HCT116 (cell line): ENCODE data around the gene SDK2. TPM values are rescaled to one million over a fixed set of nuclear protein-coding genes. Genes with fewer than 3 reads are reported as not detected.

Experiments used
- ATAC-seq: fragments of 200-7000 bp; cut with Tn5 transposase; 2 replicates; pipeline ENCODE4 v1.9.1; 2020; ENCODE audit warnings: mild to moderate bottlenecking, moderate library complexity
- BruUV-seq: library from RNA; stranded (reverse); fragments of 400-500 nt; replicated peaks from 2 replicates; lab custom pipeline; 2021; lab: Mats Ljungman, UMichigan
- CTCF ChIA-PET: fragments of 300-600 bp; sonication (Branson Sonifier 250); formaldehyde crosslinking; loops from one replicate; lab custom pipeline; 2021; ENCODE audit warnings: antibody characterized with exemption; lab: Charles Lee
- POLR2A ChIA-PET: fragments of 300-600, 350-600 bp; sonication (Branson Sonifier 250); formaldehyde crosslinking; loops from one replicate; lab custom pipeline; 2021; ENCODE audit warnings: antibody characterized with exemption; lab: Charles Lee
- RAD21 ChIA-PET, 2 experiments: fragments of 300-600 bp; sonication (Branson Sonifier 250); formaldehyde crosslinking; loops; one replicate each; lab custom pipeline; 2023; ENCODE audit warnings: low total read pairs in 2 of 2; ENCODE audit not compliant: uncharacterized antibody in 2 of 2, unreplicated experiment in 2 of 2, low non-redundant PET in 1 of 2; lab: Charles Lee
- DNase-seq: peaks from one replicate; pipeline ENCODE4 v3.0.0-alpha.2; 2010; ENCODE audit warnings: low read depth, low spot score
- H2AFZ ChIP-seq: fragments of 200-600 bp; shearing (Covaris generic), sonication (generic); 2 replicates; pipeline ENCODE4 v1.6.1; 2017; ENCODE audit warnings: low read depth, mixed run types, mixed read lengths, antibody characterized with exemption, low read length; ENCODE audit not compliant: poor library complexity, severe bottlenecking
- H3K27ac ChIP-seq: 2 replicates; pipeline ENCODE4 v1.5.1; 2012; ENCODE audit warnings: low read depth, low read length
- H3K27me3 ChIP-seq: fragments of 200-600 bp; sonication (generic); 2 replicates; pipeline ENCODE4 v1.6.1; 2016; ENCODE audit warnings: mixed run types, low read length, mixed read lengths; ENCODE audit not compliant: insufficient read depth
- H3K36me3 ChIP-seq, 2 experiments: fragments of 200-500 bp in 1 of 2; fragments of 200-600 bp in 1 of 2; sonication (Bioruptor generic) in 1 of 2; sonication (generic) in 1 of 2; 2 replicates each; pipeline versions ENCODE4 v1.5.1 to v1.6.1; 2014 to 2016; ENCODE audit warnings: low read length in 2 of 2, inconsistent platforms in 1 of 2, mixed read lengths in 1 of 2, mixed run types in 1 of 2; ENCODE audit not compliant: insufficient read depth in 2 of 2, control insufficient read depth in 1 of 2
- H3K4me1 ChIP-seq, 2 experiments: fragments of 200-600 bp in 1 of 2; sonication (generic) in 1 of 2; 2 replicates each; pipeline versions ENCODE4 v1.5.1 to v1.6.1; 2012 to 2017; ENCODE audit warnings: low read length in 2 of 2, inconsistent platforms in 1 of 2, mild to moderate bottlenecking in 1 of 2, mixed read lengths in 1 of 2, mixed run types in 1 of 2, moderate library complexity in 1 of 2; ENCODE audit not compliant: insufficient read depth in 2 of 2, control insufficient read depth in 1 of 2
- H3K4me2 ChIP-seq: fragments of 200-600 bp; sonication (generic); 2 replicates; pipeline ENCODE4 v1.6.1; 2017; ENCODE audit warnings: mixed run types, low read length, mixed read lengths
- H3K4me3 ChIP-seq, 2 experiments: fragments of 200-600 bp in 1 of 2; sonication (generic) in 1 of 2; replicated peaks in 1 of 2; 2 replicates each; pipeline ENCODE4 v1.5.1; 2011 to 2016; ENCODE audit warnings: low read length in 2 of 2, control low read depth in 1 of 2, low read depth in 1 of 2, mild to moderate bottlenecking in 1 of 2, mixed read lengths in 1 of 2, mixed run types in 1 of 2
- H3K79me2 ChIP-seq: fragments of 200-600 bp; sonication (generic); 2 replicates; pipeline ENCODE4 v1.6.1; 2017; ENCODE audit warnings: mild to moderate bottlenecking, mixed run types, low read length, moderate library complexity, mixed read lengths; ENCODE audit not compliant: insufficient read depth
- H3K9ac ChIP-seq: fragments of 200-600 bp; sonication (generic); 2 replicates; pipeline ENCODE4 v1.6.1; 2016; ENCODE audit warnings: low read length, mixed read lengths
- H3K9me2 ChIP-seq: fragments of 200-600 bp; sonication (generic), shearing (Covaris generic); 2 replicates; pipeline ENCODE4 v1.6.1; 2017; ENCODE audit warnings: mixed run types, mild to moderate bottlenecking, moderate library complexity; ENCODE audit not compliant: insufficient read depth
- H3K9me3 ChIP-seq, 2 experiments: fragments of 200-500 bp in 1 of 2; fragments of 200-600 bp in 1 of 2; sonication (Bioruptor generic) in 1 of 2; sonication (generic) in 1 of 2; 2 replicates each; pipeline ENCODE4 v1.6.1; 2014 to 2017; ENCODE audit warnings: low read length in 2 of 2, mixed read lengths in 2 of 2, inconsistent platforms in 1 of 2, low read depth in 1 of 2, mild to moderate bottlenecking in 1 of 2, mixed run types in 1 of 2, moderate library complexity in 1 of 2; ENCODE audit not compliant: control insufficient read depth in 1 of 2, insufficient read depth in 1 of 2
- H4K20me1 ChIP-seq: fragments of 200-600 bp; sonication (generic), shearing (Covaris generic); 2 replicates; pipeline ENCODE4 v1.6.1; 2017; ENCODE audit warnings: mixed run types, mild to moderate bottlenecking, moderate library complexity; ENCODE audit not compliant: insufficient read depth
- CBX3 ChIP-seq: IDR thresholded peaks from 2 replicates; pipeline ENCODE4 v1.6.1; 2012; ENCODE audit warnings: low read depth
- CEBPB ChIP-seq: IDR thresholded peaks from 2 replicates; pipeline ENCODE4 v1.6.1; 2012; ENCODE audit warnings: low read depth
- EGR1 ChIP-seq: IDR thresholded peaks from 2 replicates; pipeline ENCODE4 v1.6.1; 2012; ENCODE audit warnings: low read depth
- ELF1 ChIP-seq: IDR thresholded peaks from 2 replicates; pipeline ENCODE4 v1.6.1; 2012; ENCODE audit warnings: low read depth, borderline replicate concordance
- EZH2 ChIP-seq: fragments of 200-600 bp; sonication (generic); IDR thresholded peaks from 2 replicates; pipeline ENCODE4 v1.6.1; 2017; ENCODE audit warnings: antibody characterized with exemption, mixed run types
- FOSL1 ChIP-seq: IDR thresholded peaks from 2 replicates; pipeline ENCODE4 v1.6.1; 2012; ENCODE audit warnings: low read depth
- POLR2A ChIP-seq: IDR thresholded peaks from 2 replicates; pipeline ENCODE4 v1.7.0; 2011; ENCODE audit warnings: borderline replicate concordance; ENCODE audit not compliant: insufficient read depth, insufficient read length; ENCODE audit errors: extremely low read depth
- YY1 ChIP-seq: IDR thresholded peaks from 2 replicates; pipeline ENCODE4 v1.6.1; 2011; ENCODE audit warnings: low read length, low read depth, moderate library complexity, mild to moderate bottlenecking; ENCODE audit not compliant: insufficient replicate concordance; ENCODE audit errors: extremely low read depth
- intact Hi-C: fragments of 100-400 bp; cut with micrococcal nuclease; formaldehyde crosslinking; loops from 2 replicates; pipeline ENCODE4 v1.10.0; 2022
- total RNA-seq: library from RNA; stranded (reverse); gene quantifications from one replicate; pipeline ENCODE4 v1.2.1, GENCODE V29; 2021; ENCODE audit not compliant: unreplicated experiment
- TF ChIP-seq, protein P1 (sequence below): IDR thresholded peaks from 2 replicates; pipeline ENCODE4 v1.6.1; 2011; ENCODE audit warnings: mild to moderate bottlenecking, low read length, moderate library complexity; ENCODE audit not compliant: insufficient replicate concordance; ENCODE audit errors: extremely low read depth
- TF ChIP-seq, protein P2 (sequence below): IDR thresholded peaks from 2 replicates; pipeline ENCODE4 v1.6.1; 2012; ENCODE audit warnings: low read depth

SDK2 gene
- total RNA-seq, 1 experiment from 2014 or later: 0.10 TPM

- TF ChIP-seq, protein P1, sequence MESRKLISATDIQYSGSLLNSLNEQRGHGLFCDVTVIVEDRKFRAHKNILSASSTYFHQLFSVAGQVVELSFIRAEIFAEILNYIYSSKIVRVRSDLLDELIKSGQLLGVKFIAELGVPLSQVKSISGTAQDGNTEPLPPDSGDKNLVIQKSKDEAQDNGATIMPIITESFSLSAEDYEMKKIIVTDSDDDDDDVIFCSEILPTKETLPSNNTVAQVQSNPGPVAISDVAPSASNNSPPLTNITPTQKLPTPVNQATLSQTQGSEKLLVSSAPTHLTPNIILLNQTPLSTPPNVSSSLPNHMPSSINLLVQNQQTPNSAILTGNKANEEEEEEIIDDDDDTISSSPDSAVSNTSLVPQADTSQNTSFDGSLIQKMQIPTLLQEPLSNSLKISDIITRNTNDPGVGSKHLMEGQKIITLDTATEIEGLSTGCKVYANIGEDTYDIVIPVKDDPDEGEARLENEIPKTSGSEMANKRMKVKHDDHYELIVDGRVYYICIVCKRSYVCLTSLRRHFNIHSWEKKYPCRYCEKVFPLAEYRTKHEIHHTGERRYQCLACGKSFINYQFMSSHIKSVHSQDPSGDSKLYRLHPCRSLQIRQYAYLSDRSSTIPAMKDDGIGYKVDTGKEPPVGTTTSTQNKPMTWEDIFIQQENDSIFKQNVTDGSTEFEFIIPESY: no peak
- TF ChIP-seq, protein P2, sequence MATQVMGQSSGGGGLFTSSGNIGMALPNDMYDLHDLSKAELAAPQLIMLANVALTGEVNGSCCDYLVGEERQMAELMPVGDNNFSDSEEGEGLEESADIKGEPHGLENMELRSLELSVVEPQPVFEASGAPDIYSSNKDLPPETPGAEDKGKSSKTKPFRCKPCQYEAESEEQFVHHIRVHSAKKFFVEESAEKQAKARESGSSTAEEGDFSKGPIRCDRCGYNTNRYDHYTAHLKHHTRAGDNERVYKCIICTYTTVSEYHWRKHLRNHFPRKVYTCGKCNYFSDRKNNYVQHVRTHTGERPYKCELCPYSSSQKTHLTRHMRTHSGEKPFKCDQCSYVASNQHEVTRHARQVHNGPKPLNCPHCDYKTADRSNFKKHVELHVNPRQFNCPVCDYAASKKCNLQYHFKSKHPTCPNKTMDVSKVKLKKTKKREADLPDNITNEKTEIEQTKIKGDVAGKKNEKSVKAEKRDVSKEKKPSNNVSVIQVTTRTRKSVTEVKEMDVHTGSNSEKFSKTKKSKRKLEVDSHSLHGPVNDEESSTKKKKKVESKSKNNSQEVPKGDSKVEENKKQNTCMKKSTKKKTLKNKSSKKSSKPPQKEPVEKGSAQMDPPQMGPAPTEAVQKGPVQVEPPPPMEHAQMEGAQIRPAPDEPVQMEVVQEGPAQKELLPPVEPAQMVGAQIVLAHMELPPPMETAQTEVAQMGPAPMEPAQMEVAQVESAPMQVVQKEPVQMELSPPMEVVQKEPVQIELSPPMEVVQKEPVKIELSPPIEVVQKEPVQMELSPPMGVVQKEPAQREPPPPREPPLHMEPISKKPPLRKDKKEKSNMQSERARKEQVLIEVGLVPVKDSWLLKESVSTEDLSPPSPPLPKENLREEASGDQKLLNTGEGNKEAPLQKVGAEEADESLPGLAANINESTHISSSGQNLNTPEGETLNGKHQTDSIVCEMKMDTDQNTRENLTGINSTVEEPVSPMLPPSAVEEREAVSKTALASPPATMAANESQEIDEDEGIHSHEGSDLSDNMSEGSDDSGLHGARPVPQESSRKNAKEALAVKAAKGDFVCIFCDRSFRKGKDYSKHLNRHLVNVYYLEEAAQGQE: no peak
- no peak for TF ChIP-seq POLR2A
- TF ChIP-seq EZH2: no peak
- no peak for TF ChIP-seq YY1
- TF ChIP-seq, all 23 proteins: peak for 0
Observed at GRCh38 chr17:73679476-73679875, 35.2 kb upstream of the SDK2 start (continued).

GRCh38 chr17:73678999-73679398 is 34.8 kb upstream of the SDK2 start:
- intact Hi-C loops: no loop called here
- H3K4me2 ChIP-seq: no peak overlapping the region
- H3K4me3 ChIP-seq: no peak overlapping the region
- CTCF ChIA-PET: no interaction called here
- RAD21 ChIA-PET: no interaction called here
- H4K20me1 ChIP-seq: no peaks in the 10 kb centered on the region
- H3K36me3 ChIP-seq: no peaks in the 10 kb centered on the region
- no peaks in the 10 kb centered on the region for H3K79me2 ChIP-seq
- H3K9me2 ChIP-seq: no peaks in the 10 kb centered on the region
- no peak for ATAC-seq
- no TSS peak for BruUV-seq
- DNase-seq: no peak
- H3K9me3 ChIP-seq: no peaks in the 10 kb centered on the region
- POLR2A ChIA-PET: no interaction called here
- no peak overlapping the region for H3K9ac ChIP-seq
- no peaks in the 10 kb centered on the region for H3K4me1 ChIP-seq
- peaks cover 70% of the 10 kb centered on the region for H3K27me3 ChIP-seq
- TF ChIP-seq YY1 (no peak), ELF1 (no peak), CBX3 (no peak), CEBPB (no peak), EGR1 (no peak), FOSL1 (no peak)
- no peak overlapping the region for H2AFZ ChIP-seq
- H3K27ac ChIP-seq: no peak overlapping the region
